Heart left ventricle (tissue), 16 donors: ENCODE results near the gene ADCY10. TPM values are rescaled to one million over a fixed set of nuclear protein-coding genes. Genes with fewer than 3 reads are reported as not detected.
A peak's percentile ranks its signal among the peaks of the same experiment; 100 is the strongest.

ENCODE experiments used
- ATAC-seq, 4 donors: fragments of 200-7000 bp; cut with Tn5 transposase; one replicate each; pipeline ENCODE4 v1.9.1; 2020 to 2022; ENCODE audit warnings: moderate library complexity in 4 of 4, mild to moderate bottlenecking in 3 of 4, moderate number of reproducible peaks in 1 of 4
- DNase-seq, 5 donors: peaks; one replicate each; pipeline ENCODE4 v3.0.0-alpha.2; 2020
- H3K27ac ChIP-seq, 12 donors: fragments of 200-600 bp; sonication (generic) in 4 of 12; one replicate each; pipeline versions ENCODE4 v1.5.0 to v1.8.0; 2016 to 2022; ENCODE audit warnings: mild to moderate bottlenecking in 2 of 12
- H3K27me3 ChIP-seq, 9 donors: fragments of 200-600 bp; sonication (generic) in 2 of 9; one replicate each; pipeline versions ENCODE4 v1.5.1 to v1.8.0; 2016 to 2022; ENCODE audit warnings: mild to moderate bottlenecking in 3 of 9
- H3K36me3 ChIP-seq, 9 donors: fragments of 200-600 bp; sonication (generic) in 2 of 9; one replicate each; pipeline versions ENCODE4 v1.5.0 to v1.8.0; 2018 to 2022; ENCODE audit warnings: mild to moderate bottlenecking in 2 of 9
- H3K4me1 ChIP-seq, 12 donors: fragments of 200-600 bp; sonication (generic) in 4 of 12; one replicate each; pipeline versions ENCODE4 v1.5.0 to v1.8.0; 2016 to 2022; ENCODE audit warnings: mild to moderate bottlenecking in 3 of 12
- H3K4me3 ChIP-seq, 12 donors: fragments of 200-600 bp; sonication (generic) in 4 of 12; one replicate each; pipeline versions ENCODE4 v1.5.0 to v1.8.0; 2017 to 2022; ENCODE audit warnings: mild to moderate bottlenecking in 9 of 12, moderate library complexity in 4 of 12
- H3K9me3 ChIP-seq, 12 donors: fragments of 200-600 bp; sonication (generic) in 4 of 12; one replicate each; pipeline versions ENCODE4 v1.5.0 to v1.8.0; 2016 to 2022; ENCODE audit warnings: mild to moderate bottlenecking in 1 of 12
- POLR2A ChIP-seq, 2 donors: fragments of 450-650 bp; IDR thresholded peaks; one replicate each; pipeline ENCODE4 v1.6.1; 2017; ENCODE audit warnings: antibody characterized with exemption in 2 of 2, mild to moderate bottlenecking in 2 of 2, moderate library complexity in 2 of 2
- WGBS, 4 donors: extraction: QIAGEN DNeasy Blood & Tissue Kit in 2 of 4; methylation state at CpG; one replicate each; pipeline versions ENCODE4 v1.1.5 to v1.1.7; 2013 to 2018; 5-methylcytosine and 5-hydroxymethylcytosine counted together
- intact Hi-C, 10 donors: fragments of 100-400 bp; cut with DNase I; formaldehyde crosslinking; loops; one replicate each; pipeline versions ENCODE4 v1.11.1 to v1.14.2; 2022
- polyA plus RNA-seq, 2 donors: library from polyadenylated mRNA; stranded (reverse); fragments of 200-250 nt; gene quantifications; one replicate each; pipeline ENCODE4 v1.2.3, GENCODE V29; 2013
- total RNA-seq, 9 donors: library from RNA; depleted of rRNA in 2 of 9; stranded (reverse); fragments of >200 nt in 2 of 9; fragmentation: NEBNext Ultra II Directional in 3 of 9; extraction: Animal tissue kit (Norgen Biotek cat#: 25700) in 3 of 9; gene quantifications; one replicate each; pipeline versions ENCODE4 v1.1.0 to v1.2.4, GENCODE V29; 2016 to 2023
- TF ChIP-seq, protein P1 (sequence below), 12 donors: fragments of 200-600 bp; sonication (generic) in 4 of 12; IDR thresholded peaks; one replicate each; pipeline versions ENCODE4 v1.5.0 to v1.8.0; 2018 to 2022; ENCODE audit warnings: antibody characterized with exemption in 12 of 12, mild to moderate bottlenecking in 5 of 12
- donor health status: ischemic (EF 13 %, LVEDD 7.1; RV severe dilation, severe dysfunction).
- donor health status: healthy with polysubstance abuse.
- donor health status: DM: no; HTN: yes; CAD: no.
- donor health status: DM: no; HTN: no; CAD: no.
- donor health status: ischemic (EF 25% LVEDD 6.9; RV normal size, moderate dysfunction).
- donor health status: ischemic (EF 25% LVEDD 5.7; RV mildly dilated, moderate dysfunction).
- donor health status: healthy.
- donor health status: DM: yes; HTN: yes; CAD: no.
- donor health status: ischemic (EF 35%, LVEDD 5.7; RV mildly dilated, moderate dysfunction).
- donor health status: nonischemic (EF 11% LVEDD 7.7; RV severe dilation, severe dysfunction).
- donor health status: DM: yes; HTN: yes; CAD: no.
- donor health status: PGD.
- donor health status: ischemic (EF 29% LVEDD 5.4; RV normal size, mild dysfunction).
- donor health status: nonischemic (EF 23%, LVEDD 6.1; RV moderate dilation, normal function).

The ADCY10 gene
- total and polyA plus RNA-seq, 11 donors: 0.07 to 0.83 (median 0.32) TPM; not detected in 1

DNA sequence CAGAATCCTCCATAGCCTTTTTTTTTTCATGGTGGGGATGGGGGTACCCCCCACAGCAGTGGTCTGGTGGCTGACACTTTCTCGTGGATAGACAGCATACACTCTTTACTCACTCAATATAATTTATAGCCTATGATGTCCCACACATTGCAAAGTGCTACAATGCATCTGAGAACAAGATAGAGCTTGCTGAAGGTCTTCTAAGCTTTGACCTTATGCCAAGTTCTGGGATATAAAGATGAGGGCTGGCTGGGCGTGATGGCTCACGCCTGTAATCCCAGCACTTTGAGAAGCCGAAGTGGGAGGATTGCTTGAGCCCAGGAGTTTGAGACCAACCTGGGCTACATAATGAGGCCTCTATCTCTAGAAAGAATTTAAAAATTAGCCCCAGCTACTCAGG, 114.2 kb downstream of the ADCY10 start:
- TF ChIP-seq, protein P1, sequence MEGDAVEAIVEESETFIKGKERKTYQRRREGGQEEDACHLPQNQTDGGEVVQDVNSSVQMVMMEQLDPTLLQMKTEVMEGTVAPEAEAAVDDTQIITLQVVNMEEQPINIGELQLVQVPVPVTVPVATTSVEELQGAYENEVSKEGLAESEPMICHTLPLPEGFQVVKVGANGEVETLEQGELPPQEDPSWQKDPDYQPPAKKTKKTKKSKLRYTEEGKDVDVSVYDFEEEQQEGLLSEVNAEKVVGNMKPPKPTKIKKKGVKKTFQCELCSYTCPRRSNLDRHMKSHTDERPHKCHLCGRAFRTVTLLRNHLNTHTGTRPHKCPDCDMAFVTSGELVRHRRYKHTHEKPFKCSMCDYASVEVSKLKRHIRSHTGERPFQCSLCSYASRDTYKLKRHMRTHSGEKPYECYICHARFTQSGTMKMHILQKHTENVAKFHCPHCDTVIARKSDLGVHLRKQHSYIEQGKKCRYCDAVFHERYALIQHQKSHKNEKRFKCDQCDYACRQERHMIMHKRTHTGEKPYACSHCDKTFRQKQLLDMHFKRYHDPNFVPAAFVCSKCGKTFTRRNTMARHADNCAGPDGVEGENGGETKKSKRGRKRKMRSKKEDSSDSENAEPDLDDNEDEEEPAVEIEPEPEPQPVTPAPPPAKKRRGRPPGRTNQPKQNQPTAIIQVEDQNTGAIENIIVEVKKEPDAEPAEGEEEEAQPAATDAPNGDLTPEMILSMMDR (IDR thresholded peaks at IDR 0.05): no peak
- TF ChIP-seq POLR2A (IDR thresholded peaks at IDR 0.05): no peak
- H3K36me3 ChIP-seq: no peaks in the 10 kb centered on the region
- H3K4me1 ChIP-seq: peaks cover 0 to 46% (median 27%) of the 10 kb centered on the region in 12 donors
- WGBS, 4 donors: 63 to 84% (median 68%) methylated on average over 4 of the region's 4 CpGs
- intact Hi-C loops: loop anchor here (5.0 to 10.0 kb wide), 6 partner anchors 37 to 205 kb away; partner anchors contain the start of genes MPZL1 (in 4 of the 10), DCAF6 (in 2 of the 10) and MPC2 (in 2 of the 10)
- no peak overlapping the region for H3K27ac ChIP-seq
- no peaks in the 10 kb centered on the region for H3K27me3 ChIP-seq
- no peak overlapping the region for H3K4me3 ChIP-seq
- H3K9me3 ChIP-seq: no peaks in the 10 kb centered on the region
- no peak for ATAC-seq
- no peak for DNase-seq

DNA sequence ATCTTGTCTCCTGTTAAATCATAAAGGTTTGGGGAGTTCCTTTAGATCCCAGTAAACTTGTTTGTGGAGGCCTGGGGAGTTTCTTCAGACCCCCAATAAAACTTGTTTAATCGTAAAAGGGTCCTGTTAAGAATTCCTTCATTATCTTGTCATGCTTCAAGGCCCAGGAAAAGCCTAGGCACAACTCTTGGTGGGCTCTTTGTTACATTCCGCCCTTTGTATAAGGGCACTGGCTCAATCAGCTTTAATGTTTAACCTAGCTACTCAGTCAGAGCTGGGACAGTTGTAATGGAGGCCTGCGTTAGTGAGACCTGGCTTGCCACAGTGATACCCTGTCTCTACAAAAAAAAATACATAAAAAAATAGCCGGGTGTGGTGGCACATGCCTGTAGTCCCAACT, 115.0 kb downstream of the ADCY10 start:
- Histone ChIP-seq H3K4me1 (peaks cover 0 to 48% (median 27%) of the 10 kb centered on the region in 12 donors), H3K27ac (no peak overlapping the region), H3K4me3 (no peak overlapping the region), H3K36me3 (no peaks in the 10 kb centered on the region), H3K9me3 (no peaks in the 10 kb centered on the region), H3K27me3 (no peaks in the 10 kb centered on the region)
- 94 to 100% (median 95%) methylated on average over 4 of the region's 4 CpGs for WGBS, 4 donors
- DNase-seq: no peak
- intact Hi-C loops: loop anchor here in 1 of 10 donors (5.0 kb wide), 1 partner anchor 37 kb away; no protein-coding TSS in a partner anchor
- no peak for ATAC-seq
- TF ChIP-seq, protein P1 (IDR thresholded peaks at IDR 0.05): no peak
- TF ChIP-seq POLR2A (IDR thresholded peaks at IDR 0.05): no peak

DNA sequence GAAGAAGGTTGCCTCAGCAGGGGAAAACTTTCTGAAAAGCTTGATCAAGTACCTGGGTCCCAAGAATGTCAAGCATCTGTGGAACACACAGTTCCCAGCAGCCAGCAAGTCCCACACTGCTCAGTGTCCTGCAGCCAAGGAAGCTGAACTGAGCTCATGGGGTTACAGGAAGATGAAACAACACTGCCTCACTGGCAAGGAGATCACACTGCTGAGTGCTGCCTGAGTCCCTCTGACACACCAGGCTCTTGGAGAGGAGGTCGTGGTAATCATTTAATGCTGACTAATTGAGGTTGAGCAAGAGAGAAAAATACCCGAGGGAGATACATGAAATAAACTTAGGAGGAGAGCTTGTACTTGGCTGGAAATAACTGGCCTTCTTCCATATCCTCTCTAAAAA, 116.9 kb downstream of the ADCY10 start:
- WGBS, 4 donors: 0 to 2% (median 1%) methylated on average over 2 of the region's 2 CpGs
- Histone ChIP-seq H3K4me1 (peaks cover 0 to 42% (median 25%) of the 10 kb centered on the region in 12 donors), H3K27ac (peak overlapping the region; percentile 53 to 86 (median 76)), H3K4me3 (no peak overlapping the region), H3K36me3 (no peaks in the 10 kb centered on the region), H3K9me3 (no peaks in the 10 kb centered on the region), H3K27me3 (no peaks in the 10 kb centered on the region)
- peak; percentile 64 to 89 (median 75) for DNase-seq
- peak; percentile 97 to 100 (median 98) for ATAC-seq
- intact Hi-C loops: loop anchor here in 1 of 10 donors (5.0 kb wide), 1 partner anchor 35 kb away; no protein-coding TSS in a partner anchor
- no peak for TF ChIP-seq POLR2A (IDR thresholded peaks at IDR 0.05)
- TF ChIP-seq, protein P1 (IDR thresholded peaks at IDR 0.05): peak in 1 of 12 donors; percentile 35

DNA sequence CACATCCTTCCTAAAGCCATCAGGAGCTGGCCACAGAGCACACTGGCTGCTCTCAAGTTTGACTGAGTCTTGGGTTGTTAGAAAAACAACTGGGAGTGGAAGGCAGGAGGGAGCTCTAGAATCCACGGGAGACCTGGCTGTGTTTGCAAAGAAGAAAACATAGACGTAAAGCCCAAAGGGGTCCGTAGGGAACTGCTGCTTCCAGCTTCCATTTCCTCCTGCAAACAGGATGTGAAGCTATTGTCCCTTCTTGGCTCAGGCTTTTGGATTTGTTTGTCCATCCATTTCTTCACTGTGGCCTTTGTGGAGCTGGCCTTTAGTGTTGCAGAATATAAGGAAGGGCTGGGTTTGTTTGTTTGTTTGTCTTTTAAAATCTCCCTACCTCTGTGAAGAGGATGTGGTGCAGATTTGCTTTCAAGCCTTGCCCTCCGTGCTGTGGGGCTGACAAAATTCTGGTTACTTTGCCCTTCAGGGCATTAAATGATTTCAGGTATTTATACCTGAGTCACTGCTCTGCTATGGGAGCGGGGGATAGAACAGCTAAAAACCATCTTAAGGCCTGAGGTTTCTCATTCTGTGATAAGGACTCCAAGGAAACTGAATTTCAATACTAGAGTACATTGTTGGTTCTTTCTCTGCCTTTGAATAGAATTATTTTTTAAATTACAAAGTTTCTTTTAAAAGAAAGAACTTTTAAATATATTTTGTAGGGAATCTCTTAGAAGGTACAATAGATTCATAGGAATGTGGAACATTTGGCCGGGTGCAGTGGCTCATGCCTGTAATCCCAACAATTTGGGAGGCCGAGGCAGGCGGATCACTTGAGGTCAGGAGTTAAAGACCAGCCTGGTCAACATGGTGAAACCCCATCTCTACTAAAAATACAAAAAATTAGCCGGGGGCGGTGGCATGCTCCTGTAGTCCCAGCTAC, 117.9 kb downstream of the ADCY10 start:
- intact Hi-C loops: loop anchor here in 1 of 10 donors (5.0 kb wide), 1 partner anchor 34 kb away; no protein-coding TSS in a partner anchor
- Histone ChIP-seq H3K4me3 (no peak overlapping the region), H3K27me3 (no peaks in the 10 kb centered on the region), H3K27ac (peak overlapping the region; percentile 53 to 86 (median 76)), H3K4me1 (peaks cover 0 to 51% (median 28%) of the 10 kb centered on the region in 12 donors), H3K9me3 (no peaks in the 10 kb centered on the region), H3K36me3 (no peaks in the 10 kb centered on the region)
- 61 to 71% (median 66%) methylated on average over 10 of the region's 10 CpGs for WGBS, 4 donors
- ATAC-seq (peak in 2 of 4 donors; percentile 8 to 64), DNase-seq (peak in 4 of 5 donors; percentile 35 to 63 (median 54))
- no peak for TF ChIP-seq POLR2A (IDR thresholded peaks at IDR 0.05)
